Spleen (tissue), 13 donors: ENCODE data around the gene DRD1. TPM values are rescaled to one million over a fixed set of nuclear protein-coding genes. Genes with fewer than 3 reads are reported as not detected.

Experiments
- DNase-seq: peaks from one replicate; pipeline ENCODE4 v3.0.0-alpha.2; 2020
- H3K27ac ChIP-seq, 8 donors: fragments of 200-600 bp; sonication (generic) in 7 of 8; 1 replicate in 4 of 8; 2 replicates in 4 of 8; pipeline versions ENCODE4 v1.5.0 to v1.8.0; 2016 to 2021; ENCODE audit warnings: inconsistent platforms in 4 of 8, mild to moderate bottlenecking in 4 of 8, moderate library complexity in 1 of 8
- H3K27me3 ChIP-seq, 7 donors: fragments of 200-600 bp; sonication (generic) in 6 of 7; replicated peaks in 1 of 7; 1 replicate in 4 of 7; 2 replicates in 3 of 7; pipeline versions ENCODE4 v1.5.0 to v1.8.0; 2016 to 2021; ENCODE audit warnings: inconsistent platforms in 3 of 7, mild to moderate bottlenecking in 1 of 7
- H3K36me3 ChIP-seq, 6 donors: fragments of 200-600 bp; sonication (generic) in 5 of 6; 1 replicate in 4 of 6; 2 replicates in 2 of 6; pipeline versions ENCODE4 v1.5.0 to v1.8.0; 2016 to 2021; ENCODE audit warnings: inconsistent platforms in 2 of 6
- H3K4me1 ChIP-seq, 6 donors: fragments of 200-600 bp; sonication (generic) in 5 of 6; 1 replicate in 3 of 6; 2 replicates in 3 of 6; pipeline versions ENCODE4 v1.5.0 to v1.8.0; 2016 to 2021; ENCODE audit warnings: inconsistent platforms in 3 of 6
- H3K4me3 ChIP-seq, 8 donors: fragments of 200-600 bp; sonication (generic) in 7 of 8; 1 replicate in 4 of 8; 2 replicates in 4 of 8; pipeline versions ENCODE4 v1.5.0 to v1.8.0; 2016 to 2021; ENCODE audit warnings: inconsistent platforms in 4 of 8, mild to moderate bottlenecking in 4 of 8, moderate library complexity in 2 of 8
- H3K9me3 ChIP-seq, 8 donors: fragments of 200-600 bp; sonication (generic) in 7 of 8; 1 replicate in 4 of 8; 2 replicates in 4 of 8; pipeline versions ENCODE4 v1.5.0 to v1.8.0; 2016 to 2021; ENCODE audit warnings: inconsistent platforms in 4 of 8
- CTCF ChIP-seq, 11 experiments: fragments of 200-600 bp in 7 of 11; fragments of 450-650 bp in 4 of 11; sonication (generic) in 4 of 11; IDR thresholded peaks in 8 of 11; conservative IDR thresholded peaks in 3 of 11; 1 replicate in 7 of 11; 2 replicates in 4 of 11; pipeline versions ENCODE4 v1.4.0 to v1.8.0; 2016 to 2021; ENCODE audit warnings: antibody characterized with exemption in 11 of 11, inconsistent platforms in 4 of 11, mild to moderate bottlenecking in 1 of 11
- POLR2A ChIP-seq, 3 donors: fragments of 450-650 bp; IDR thresholded peaks; one replicate each; pipeline ENCODE4 v1.5.1; 2017; ENCODE audit warnings: antibody characterized with exemption in 3 of 3, mild to moderate bottlenecking in 1 of 3
- POLR2AphosphoS5 ChIP-seq, 3 donors: sonication (generic); formaldehyde crosslinking; IDR thresholded peaks; one replicate each; pipeline ENCODE4 v1.5.1; 2017; ENCODE audit warnings: antibody characterized with exemption in 3 of 3
- WGBS, 5 donors: extraction: QIAGEN DNeasy Blood & Tissue Kit in 3 of 5; methylation state at CpG; one replicate each; pipeline versions ENCODE4 v1.1.5 to v1.1.7; 2013 to 2018; 5-methylcytosine and 5-hydroxymethylcytosine counted together
- intact Hi-C: fragments of 100-400 bp; cut with DNase I; formaldehyde crosslinking; loops from one replicate; pipeline ENCODE4 v1.15.0; 2023; ENCODE audit warnings: low total_unique reads
- long read RNA-seq, 2 donors: transcript quantifications; one replicate each; lab custom pipeline, GENCODE V29; 2026
- polyA plus RNA-seq, 3 donors: library from polyadenylated mRNA; stranded (reverse); fragments of 200-250 nt; gene quantifications; one replicate each; pipeline ENCODE4 v1.2.1, GENCODE V29; 2013
- total RNA-seq, 7 donors: library from RNA; depleted of rRNA in 3 of 7; stranded (reverse); fragments of >200 nt in 3 of 7; fragmentation: NEBNext Ultra II Directional in 4 of 7; extraction: Animal tissue kit (Norgen Biotek cat#: 25700) in 4 of 7; gene quantifications; one replicate each; pipeline versions ENCODE4 v1.1.0 to v1.2.1, GENCODE V29; 2016 to 2021
- donor health status: healthy with polysubstance abuse.
- donor health status: DM: no; HTN: no; CAD: no; lungs with moderate emphysema.
- donor health status: DM: no; HTN: no; CAD: no.
- donor health status: Bipolar disorder and iron deficiency.
- donor health status: healthy.
- donor health status: DM: no; HTN: no; CAD: no.
- donor health status: DM: yes; HTN: yes; CAD: no.

The DRD1 gene
- under 1 TPM in 4 of 7 donors, not detected in 3; 0.11 to 0.83 (median 0.14) TPM for total RNA-seq
- under 1 TPM; 0.03 to 0.07 (median 0.05) TPM for polyA plus RNA-seq
- long read RNA-seq, donor 1: 0 reads
- long read RNA-seq, donor 2: 0 reads

DNA sequence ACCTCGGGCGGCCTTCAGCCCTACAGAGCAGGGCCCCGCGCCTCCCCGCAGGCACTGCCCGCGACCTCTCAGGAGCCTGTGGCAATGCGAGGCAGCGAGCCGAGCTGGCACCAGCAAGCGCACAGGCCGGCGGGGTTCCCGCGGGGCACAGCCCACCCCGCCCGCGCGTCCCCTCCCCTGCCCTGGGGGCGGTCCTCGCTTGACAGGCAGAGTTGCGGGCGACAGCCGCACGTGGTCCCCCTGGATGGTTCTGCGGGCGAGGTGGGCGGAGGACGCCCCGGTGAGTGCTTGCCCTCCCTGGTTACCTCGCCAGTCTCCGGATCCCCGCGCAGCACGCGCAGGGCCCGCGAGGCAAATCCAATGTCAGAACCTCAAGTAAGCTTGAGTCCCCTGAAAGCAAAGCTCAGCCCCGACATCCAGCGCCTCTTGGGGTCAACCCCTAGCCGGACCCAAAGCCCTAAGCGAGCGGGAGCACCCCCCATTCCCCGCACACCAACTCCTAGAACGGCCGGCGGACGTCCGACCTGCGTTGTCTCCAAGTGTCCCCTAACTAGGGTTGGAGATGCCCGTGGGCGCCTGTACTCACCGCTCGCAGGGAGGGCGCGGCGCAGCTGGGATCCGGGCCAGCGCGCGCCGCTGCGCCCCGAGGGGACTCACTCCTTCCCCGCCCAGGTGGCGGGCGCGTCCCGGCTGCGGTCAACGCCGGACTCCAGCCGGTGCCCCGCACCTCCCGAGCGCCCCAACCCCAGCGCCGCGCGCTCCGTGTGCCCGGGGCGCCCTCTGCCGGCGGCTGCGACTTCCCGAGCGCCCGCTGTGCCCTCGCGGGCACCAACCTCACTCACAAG lies at the start of gene DRD1:
DRD1 (minus strand) TSS at position 123 of the 845 bp plus-strand sequence. CDS start 1,083 bp downstream, outside the sequence.
- H3K27me3 ChIP-seq: peaks cover 4 to 89% (median 39%) of the 10 kb centered on the region in 7 donors
- intact Hi-C loops: loop anchor here (10.0 kb wide), 1 partner anchor 489 kb away; no protein-coding TSS in a partner anchor
- no peak within 1 kb of the TSS for H3K27ac ChIP-seq

DNA sequence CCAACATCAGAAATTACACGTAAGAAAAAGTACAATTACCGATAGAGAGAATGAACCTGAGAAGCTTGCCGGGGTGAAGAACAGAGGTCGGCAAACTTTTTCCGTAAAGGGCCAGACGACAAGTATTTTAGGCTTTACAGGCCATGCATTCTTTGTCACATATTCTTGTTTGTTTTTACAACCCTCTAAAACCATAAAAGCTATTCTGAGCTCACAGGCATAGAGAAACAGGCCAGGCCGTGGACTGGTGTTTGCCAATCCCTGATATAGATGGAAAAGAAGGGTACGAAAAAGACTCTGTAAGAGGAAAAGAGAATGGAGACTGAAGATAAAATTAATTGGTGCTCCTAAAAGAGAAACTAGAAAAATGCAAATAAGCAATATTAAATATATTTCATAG lies 49.7 kb upstream of the DRD1 start:
- H3K27ac ChIP-seq: no peak overlapping the region
- no peak for DNase-seq
- WGBS, 5 donors: 90 to 97% (median 97%) methylated on average over 8 of the region's 8 CpGs
- H3K27me3 ChIP-seq: no peaks in the 10 kb centered on the region
- no peak overlapping the region for H3K4me3 ChIP-seq
- TF ChIP-seq CTCF (IDR thresholded peaks at IDR 0.05 in 8 of 11, conservative IDR thresholded peaks at IDR 0.05 in 3 of 11) (no peak), POLR2A (IDR thresholded peaks at IDR 0.05) (no peak), POLR2AphosphoS5 (IDR thresholded peaks at IDR 0.05) (no peak)
- H3K9me3 ChIP-seq: no peaks in the 10 kb centered on the region
- peaks cover 5 to 92% (median 51%) of the 10 kb centered on the region in 6 donors for H3K36me3 ChIP-seq
- intact Hi-C loops: no loop called here
- peaks cover 0 to 17% (median 3%) of the 10 kb centered on the region in 6 donors for H3K4me1 ChIP-seq

More for the DNA sequence above, at the start of gene DRD1:
- no peaks in the 10 kb centered on the region for H3K36me3 ChIP-seq
- no peaks in the 10 kb centered on the region for H3K9me3 ChIP-seq
- peak within 1 kb of the TSS in 7 of 8 donors; percentile 4 to 62 (median 28) for H3K4me3 ChIP-seq
- WGBS, 5 donors: 0 to 4% (median 2%) methylated on average over 14 to 91 of the region's 91 CpGs
- TF ChIP-seq CTCF (IDR thresholded peaks at IDR 0.05 in 8 of 11, conservative IDR thresholded peaks at IDR 0.05 in 3 of 11): peak in 7 of 11 experiments; percentile 42 to 79 (median 65)
- no peak for TF ChIP-seq POLR2A (IDR thresholded peaks at IDR 0.05)
- TF ChIP-seq POLR2AphosphoS5 (IDR thresholded peaks at IDR 0.05): no peak
- DNase-seq: peak; percentile 81
- H3K4me1 ChIP-seq: peaks cover 7 to 19% (median 15%) of the 10 kb centered on the region in 6 donors

DNA sequence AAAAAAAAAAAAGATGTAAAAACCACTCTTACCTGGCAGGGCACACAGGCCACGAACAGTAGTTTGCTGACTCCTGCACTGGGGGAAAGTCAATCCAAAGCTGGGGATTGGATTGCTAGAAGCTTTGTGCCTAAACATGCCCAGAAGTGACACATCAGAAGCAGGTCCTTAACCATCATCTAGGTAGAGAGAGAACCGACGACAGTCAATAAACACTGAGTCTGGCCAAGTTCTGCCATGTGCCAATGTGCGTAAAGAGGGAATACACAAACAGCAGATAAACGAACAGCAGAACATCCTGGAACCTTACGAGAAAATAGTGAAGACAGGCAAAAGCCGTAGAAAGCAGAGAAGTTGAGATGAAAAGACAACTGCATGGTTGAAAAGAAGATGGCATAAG lies 49.3 kb upstream of the DRD1 start:
- Histone ChIP-seq H3K27ac (no peak overlapping the region), H3K36me3 (peaks cover 5 to 92% (median 50%) of the 10 kb centered on the region in 6 donors), H3K4me3 (no peak overlapping the region), H3K4me1 (peaks cover 0 to 17% (median 3%) of the 10 kb centered on the region in 6 donors), H3K9me3 (no peaks in the 10 kb centered on the region), H3K27me3 (no peaks in the 10 kb centered on the region)
- intact Hi-C loops: no loop called here
- 93 to 98% (median 96%) methylated on average over 7 of the region's 7 CpGs for whole genome bisulfite sequencing, 5 donors
- DNase-seq: no peak
- no peak for TF ChIP-seq POLR2A (IDR thresholded peaks at IDR 0.05)
- no peak for TF ChIP-seq CTCF (IDR thresholded peaks at IDR 0.05 in 8 of 11, conservative IDR thresholded peaks at IDR 0.05 in 3 of 11)
- no peak for TF ChIP-seq POLR2AphosphoS5 (IDR thresholded peaks at IDR 0.05)

GRCh38 chr5:175491223-175491622 lies 47.2 kb upstream of the DRD1 start:
- Histone ChIP-seq H3K4me3 (no peak overlapping the region), H3K4me1 (peaks cover 0 to 29% (median 4%) of the 10 kb centered on the region in 6 donors), H3K27me3 (no peaks in the 10 kb centered on the region), H3K9me3 (no peaks in the 10 kb centered on the region), H3K36me3 (peaks cover 2 to 93% (median 42%) of the 10 kb centered on the region in 6 donors), H3K27ac (no peak overlapping the region)
- 80 to 96% (median 86%) methylated on average over 6 of the region's 6 CpGs for WGBS, 5 donors
- no peak for DNase-seq
- intact Hi-C loops: no loop called here
- no peak for TF ChIP-seq CTCF (IDR thresholded peaks at IDR 0.05 in 8 of 11, conservative IDR thresholded peaks at IDR 0.05 in 3 of 11)
- TF ChIP-seq POLR2AphosphoS5 (IDR thresholded peaks at IDR 0.05): no peak
- TF ChIP-seq POLR2A (IDR thresholded peaks at IDR 0.05): no peak
